PC-9 (cell line): Measurements from ENCODE around the gene ARHGDIB. TPM values are rescaled to one million over a fixed set of nuclear protein-coding genes. Genes with fewer than 3 reads are reported as not detected.

Source experiments
- BruUV-seq: library from RNA; stranded (reverse); fragments of 400-500 nt; replicated peaks from 2 replicates; lab custom pipeline; 2021; lab: Mats Ljungman, UMichigan
- CTCF ChIA-PET: fragments of 300-600 bp; sonication (Branson Sonifier 250); formaldehyde crosslinking; loops from one replicate; lab custom pipeline; 2022; ENCODE audit warnings: antibody characterized with exemption; lab: Charles Lee
- POLR2A ChIA-PET: fragments of 300-600 bp; sonication (Branson Sonifier 250); formaldehyde crosslinking; loops from one replicate; lab custom pipeline; 2022; ENCODE audit warnings: antibody characterized with exemption; ENCODE audit not compliant: unreplicated experiment; lab: Charles Lee
- DNase-seq, 2 experiments: peaks; one replicate each; pipeline versions ENCODE4 v3.0.0 to v3.0.0-alpha.2; 2015 to 2022; ENCODE audit warnings: mixed read lengths in 1 of 2
- H2AFZ ChIP-seq: fragments of 200-600 bp; sonication (generic); 2 replicates; pipeline ENCODE4 v1.8.1; 2017; ENCODE audit warnings: antibody characterized with exemption
- H3F3A ChIP-seq: fragments of 200-600 bp; sonication (generic); 2 replicates; pipeline ENCODE4 v1.8.1; 2017; ENCODE audit warnings: antibody characterized with exemption, mild to moderate bottlenecking, low read depth; ENCODE audit not compliant: insufficient read depth
- H3K27ac ChIP-seq: fragments of 200-600 bp; sonication (generic); 2 replicates; pipeline ENCODE4 v1.6.1; 2016; ENCODE audit warnings: mixed run types
- H3K27me3 ChIP-seq: fragments of 200-600 bp; sonication (generic); 2 replicates; pipeline ENCODE4 v1.6.1; 2016; ENCODE audit warnings: low read depth, mixed run types; ENCODE audit not compliant: insufficient read depth
- H3K36me3 ChIP-seq: fragments of 200-600 bp; sonication (generic); 2 replicates; pipeline ENCODE4 v1.6.1; 2016; ENCODE audit warnings: low read depth, mixed run types
- H3K4me1 ChIP-seq: fragments of 200-600 bp; sonication (generic); replicated peaks from 2 replicates; pipeline ENCODE4 v1.6.1; 2016; ENCODE audit warnings: mixed run types; ENCODE audit not compliant: insufficient read depth
- H3K4me2 ChIP-seq: fragments of 200-600 bp; sonication (generic); 2 replicates; pipeline ENCODE4 v1.6.1; 2017; ENCODE audit warnings: mixed run types
- H3K4me3 ChIP-seq: fragments of 200-600 bp; sonication (generic); 2 replicates; pipeline ENCODE4 v1.6.1; 2016; ENCODE audit warnings: mixed run types
- H3K79me2 ChIP-seq: fragments of 200-600 bp; sonication (generic); 2 replicates; pipeline ENCODE4 v1.6.1; 2017; ENCODE audit warnings: low read depth, mixed run types
- H3K9me2 ChIP-seq: fragments of 200-600 bp; sonication (generic); 2 replicates; pipeline ENCODE4 v1.8.1; 2017; ENCODE audit warnings: mild to moderate bottlenecking; ENCODE audit not compliant: insufficient read depth
- H3K9me3 ChIP-seq: fragments of 200-600 bp; sonication (generic); 2 replicates; pipeline ENCODE4 v1.8.1; 2016; ENCODE audit warnings: low read depth; ENCODE audit not compliant: insufficient read depth
- H4K20me1 ChIP-seq: fragments of 200-600 bp; sonication (generic); 2 replicates; pipeline ENCODE4 v1.8.1; 2017; ENCODE audit not compliant: insufficient read depth
- CTCF ChIP-seq: fragments of 200-600 bp; sonication (generic); conservative IDR thresholded peaks from 2 replicates; pipeline ENCODE4 v1.6.1; 2017; ENCODE audit warnings: mixed run types, antibody characterized with exemption, mild to moderate bottlenecking, moderate library complexity
- EZH2 ChIP-seq: fragments of 200-600 bp; sonication (generic); IDR thresholded peaks from 2 replicates; pipeline ENCODE4 v1.8.0; 2017; ENCODE audit warnings: antibody characterized with exemption, low read depth
- intact Hi-C: fragments of 100-400 bp; cut with micrococcal nuclease; formaldehyde crosslinking; loops from one replicate; pipeline ENCODE4 v1.10.0; 2022; ENCODE audit not compliant: unreplicated experiment
- total RNA-seq: library from RNA; stranded (reverse); gene quantifications from 2 replicates; pipeline ENCODE4 v1.2.3, GENCODE V29; 2021

ARHGDIB gene
- total RNA-seq, 1 experiment from 2014 or later, result 470 TPM

- Histone ChIP-seq H3K27ac (no peak overlapping the region), H3K27me3 (no peaks in the 10 kb centered on the region), H3F3A (no peaks in the 10 kb centered on the region), H3K79me2 (no peaks in the 10 kb centered on the region), H2AFZ (no peak overlapping the region), H3K4me1 (peaks cover 5% of the 10 kb centered on the region), H3K9me2 (no peaks in the 10 kb centered on the region), H3K4me3 (no peak overlapping the region), H3K9me3 (peaks cover 8% of the 10 kb centered on the region), H3K4me2 (no peak overlapping the region), H4K20me1 (no peaks in the 10 kb centered on the region), H3K36me3 (no peaks in the 10 kb centered on the region)
- no TSS peak for BruUV-seq
- TF ChIP-seq CTCF (no peak), EZH2 (no peak)
- CTCF ChIA-PET, result no interaction called here
- intact Hi-C loops, result no loop called here
- POLR2A ChIA-PET, result no interaction called here
- DNase-seq, result no peak
Observed at GRCh38 chr12:14968478-14968877, 7.1 kb upstream of the ARHGDIB start.

- Histone ChIP-seq H3K4me1 (peaks cover 28% of the 10 kb centered on the region), H2AFZ (no peak overlapping the region), H3F3A (peaks cover 23% of the 10 kb centered on the region), H3K27me3 (no peaks in the 10 kb centered on the region), H3K4me2 (no peak overlapping the region), H3K9me2 (no peaks in the 10 kb centered on the region), H3K36me3 (no peaks in the 10 kb centered on the region), H3K27ac (no peak overlapping the region), H3K4me3 (no peak overlapping the region), H4K20me1 (no peaks in the 10 kb centered on the region), H3K79me2 (peaks cover 4% of the 10 kb centered on the region), H3K9me3 (peaks cover 8% of the 10 kb centered on the region)
- ChIA-PET CTCF (no interaction called here), POLR2A (interaction anchor here (0.6 to 0.7 kb wide), 2 partner anchors 79 to 599 kb away, joined by 4 to 8 read pairs; no protein-coding TSS in a partner anchor)
- intact Hi-C loops, result no loop called here
- TF ChIP-seq CTCF, result no peak
- TF ChIP-seq EZH2, result no peak
- no TSS peak for BruUV-seq
- no peak for DNase-seq
Observed at GRCh38 chr12:14965221-14965620, 3.8 kb upstream of the ARHGDIB start.

- H3K27me3 ChIP-seq, result no peaks in the 10 kb centered on the region
- peaks cover 12% of the 10 kb centered on the region for H3K79me2 ChIP-seq
- H3K4me3 ChIP-seq, result no peak overlapping the region
- H3K4me1 ChIP-seq, result peaks cover 37% of the 10 kb centered on the region
- H3K9me2 ChIP-seq, result no peaks in the 10 kb centered on the region
- ChIA-PET POLR2A (no interaction called here), CTCF (no interaction called here)
- BruUV-seq, result no TSS peak
- no peak overlapping the region for H3K4me2 ChIP-seq
- TF ChIP-seq EZH2 (no peak), CTCF (no peak)
- H3K27ac ChIP-seq, result no peak overlapping the region
- DNase-seq, result no peak
- intact Hi-C loops, result no loop called here
- no peak overlapping the region for H2AFZ ChIP-seq
- no peaks in the 10 kb centered on the region for H4K20me1 ChIP-seq
- peaks cover 4% of the 10 kb centered on the region; the same call in 1 of the 2 replicates for H3K9me3 ChIP-seq
- peaks cover 29% of the 10 kb centered on the region for H3F3A ChIP-seq
- no peaks in the 10 kb centered on the region for H3K36me3 ChIP-seq
Observed at GRCh38 chr12:14964406-14964805, 3.0 kb upstream of the ARHGDIB start.
